ENCODE data around the gene FAM151B. TPM values are rescaled to one million over a fixed set of nuclear protein-coding genes. Genes with fewer than 3 reads are reported as not detected.
"Not testable (repeated sequence)": the region's sequence is repeated elsewhere in the genome, so short reads cannot be mapped to it uniquely, and the experiment has no call there.

The FAM151B gene, protein sequence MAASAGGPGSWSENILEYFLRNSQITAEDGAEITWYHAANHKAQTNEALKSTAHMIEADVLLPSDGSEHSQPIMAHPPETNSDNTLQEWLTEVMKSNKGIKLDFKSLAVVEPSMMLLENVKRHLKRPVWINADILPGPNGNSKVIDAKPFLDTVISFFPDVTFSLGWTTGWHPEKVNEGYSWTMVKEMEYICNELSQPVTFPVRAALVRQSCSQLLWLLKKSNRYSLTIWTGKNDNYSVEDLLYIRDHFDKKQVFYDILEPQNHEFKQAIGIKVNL
- polyA plus RNA-seq (ENCODE audit: insufficient read length in 3 of 3): 1 to 10 TPM; 2.3 to 2.5 (median 2.5) TPM

DNA sequence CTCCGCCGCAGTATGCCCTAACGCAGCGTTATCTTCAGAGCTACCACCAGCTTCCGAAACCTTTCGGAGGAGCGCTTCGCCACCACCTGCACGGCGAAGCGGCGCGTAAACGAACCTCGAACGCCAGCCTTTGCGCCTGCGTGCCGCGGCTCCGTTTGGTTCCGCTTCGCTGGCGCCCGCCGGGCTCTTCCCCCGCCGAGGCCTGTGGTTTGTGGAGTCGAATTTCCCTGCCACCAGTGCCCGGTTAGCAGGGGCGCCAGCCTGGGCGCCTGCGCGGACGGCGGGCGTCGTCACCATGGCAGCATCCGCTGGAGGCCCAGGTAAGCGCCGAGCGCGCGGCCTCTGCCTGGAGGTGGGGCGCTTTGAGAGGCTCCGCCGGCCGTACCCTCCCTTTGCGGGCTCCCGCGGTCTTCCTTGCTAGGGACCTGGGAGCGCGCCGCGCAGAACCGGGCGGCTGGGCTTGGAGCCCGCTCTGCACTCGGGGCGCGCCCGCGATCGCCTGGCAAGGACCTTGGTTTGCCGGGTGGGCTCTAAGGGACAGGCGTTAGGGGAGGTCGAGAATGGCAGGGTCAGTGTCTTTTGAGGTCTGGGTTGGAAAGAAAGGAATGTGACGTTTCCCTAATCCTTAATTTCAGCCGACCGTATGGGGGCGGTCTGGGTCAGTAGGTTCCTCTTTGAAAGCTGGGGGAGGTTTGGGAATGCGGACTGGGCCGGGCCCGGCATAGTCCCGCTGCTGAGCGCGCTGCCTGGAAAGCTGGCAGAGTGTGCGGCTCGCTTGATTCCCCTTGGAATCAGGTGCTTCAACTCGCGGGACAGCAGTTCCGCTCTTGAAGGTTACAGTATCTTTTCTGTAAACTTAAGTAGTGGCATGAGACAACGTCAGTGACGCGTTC, at the start of gene FAM151B:
Gene FAM151B, plus strand, starts transcription at position 272 of the 893 bp plus-strand sequence. Its CDS starts 24 bp downstream, at position 296.
- peak; percentile 83 to 87 (median 84) for DNase-seq (ENCODE audit: low read depth in 3 of 3, low spot score in 2 of 3)

DNA sequence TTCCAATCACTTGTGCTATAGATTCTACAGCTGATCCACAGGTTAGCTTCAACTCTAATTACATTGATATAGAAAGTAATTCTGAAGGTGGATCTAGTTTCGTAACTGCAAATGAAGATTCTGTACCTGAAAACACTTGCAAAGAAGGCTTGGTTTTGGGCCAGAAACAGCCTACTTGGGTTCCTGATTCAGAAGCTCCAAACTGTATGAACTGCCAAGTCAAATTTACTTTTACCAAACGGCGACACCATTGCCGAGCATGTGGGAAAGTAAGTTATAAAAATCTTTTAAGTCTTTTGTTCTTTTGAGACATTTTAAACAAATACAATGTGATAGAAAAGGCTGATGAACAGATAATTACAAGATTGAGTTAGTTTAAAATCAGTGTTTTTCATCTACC, 49.2 kb upstream of the FAM151B start:
- no peak for DNase-seq (ENCODE audit: low read depth in 3 of 3, low spot score in 2 of 3)

DNA sequence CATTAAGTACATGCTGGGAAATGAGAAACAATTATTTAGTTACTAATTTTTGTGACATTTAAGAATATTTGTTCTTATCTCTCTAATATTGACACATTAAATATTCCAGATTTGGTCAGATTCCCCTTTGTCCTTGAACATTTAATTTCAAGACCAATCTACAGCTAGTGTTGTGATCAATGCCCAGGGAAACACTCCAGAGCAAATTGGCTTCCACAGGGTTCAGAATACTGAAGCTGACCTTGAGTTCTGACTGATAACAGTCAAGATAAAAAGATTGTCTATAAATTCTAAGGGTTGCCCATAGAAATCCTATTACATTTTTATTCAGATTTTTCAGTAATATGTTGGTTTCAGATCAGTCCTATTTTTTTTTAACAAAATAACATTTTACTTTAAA, 48.7 kb upstream of the FAM151B start:
- DNase-seq (ENCODE audit: low read depth in 3 of 3, low spot score in 2 of 3): no peak

DNA sequence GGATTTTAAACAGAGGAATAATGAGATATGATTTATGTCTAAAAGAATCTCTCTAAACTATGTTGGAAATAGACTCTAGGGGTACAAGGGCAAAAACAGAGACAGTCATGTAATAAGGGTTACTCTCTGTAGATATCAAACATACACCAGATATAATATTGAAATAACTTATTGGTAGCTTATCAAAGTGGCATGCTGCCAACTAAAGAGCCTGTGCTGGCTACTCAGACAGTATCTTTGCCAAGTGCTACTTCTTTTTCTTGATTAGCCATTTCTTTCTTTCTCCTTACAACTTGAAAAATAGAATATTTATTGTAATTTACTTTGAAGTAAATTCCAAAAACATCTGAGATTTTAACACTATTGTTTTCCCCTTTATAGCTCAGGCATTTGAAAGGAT, 45.2 kb upstream of the FAM151B start:
- DNase-seq (ENCODE audit: low read depth in 3 of 3, low spot score in 2 of 3): no peak

DNA sequence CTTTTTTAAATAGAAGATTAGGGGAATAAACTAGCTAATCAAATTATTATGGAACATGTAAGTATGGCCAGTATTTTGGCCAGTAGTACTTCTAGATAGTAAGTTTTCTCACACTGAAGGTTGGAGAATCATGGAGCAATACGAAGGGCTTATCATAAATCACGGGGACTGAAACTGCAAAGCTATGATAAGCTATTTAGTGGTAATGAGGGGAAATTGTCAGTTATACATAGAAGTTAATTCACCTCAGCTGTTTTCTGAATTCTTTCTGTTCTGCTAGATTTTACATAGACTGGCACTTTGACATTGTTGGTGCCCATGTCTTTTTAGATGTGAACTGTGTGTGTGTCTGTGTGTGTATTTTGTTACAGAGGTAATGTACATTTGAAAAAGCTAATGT, 34.5 kb upstream of the FAM151B start:
- DNase-seq (ENCODE audit: low read depth in 3 of 3, low spot score in 2 of 3): no peak

DNA sequence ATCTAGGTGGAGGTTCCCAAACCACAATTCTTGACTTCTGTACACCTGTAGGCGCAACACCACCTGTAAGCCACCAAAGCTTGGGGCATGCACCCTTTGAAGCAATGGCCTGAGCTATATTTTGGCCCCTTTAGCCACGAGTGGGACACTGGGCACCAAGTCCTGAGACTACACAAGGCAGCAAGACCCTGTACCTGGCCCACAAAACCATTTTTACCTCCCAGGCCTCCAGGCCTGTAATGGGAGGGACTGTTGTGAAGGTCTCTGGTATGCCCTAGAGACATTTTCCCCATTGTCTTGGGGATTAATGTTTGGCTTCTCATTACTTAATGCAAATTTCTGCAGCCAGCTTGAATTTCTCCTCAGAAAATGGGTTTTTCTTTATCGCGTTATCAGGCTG, 24.6 kb upstream of the FAM151B start:
- DNase-seq (ENCODE audit: low read depth in 3 of 3, low spot score in 2 of 3): no peak

DNA sequence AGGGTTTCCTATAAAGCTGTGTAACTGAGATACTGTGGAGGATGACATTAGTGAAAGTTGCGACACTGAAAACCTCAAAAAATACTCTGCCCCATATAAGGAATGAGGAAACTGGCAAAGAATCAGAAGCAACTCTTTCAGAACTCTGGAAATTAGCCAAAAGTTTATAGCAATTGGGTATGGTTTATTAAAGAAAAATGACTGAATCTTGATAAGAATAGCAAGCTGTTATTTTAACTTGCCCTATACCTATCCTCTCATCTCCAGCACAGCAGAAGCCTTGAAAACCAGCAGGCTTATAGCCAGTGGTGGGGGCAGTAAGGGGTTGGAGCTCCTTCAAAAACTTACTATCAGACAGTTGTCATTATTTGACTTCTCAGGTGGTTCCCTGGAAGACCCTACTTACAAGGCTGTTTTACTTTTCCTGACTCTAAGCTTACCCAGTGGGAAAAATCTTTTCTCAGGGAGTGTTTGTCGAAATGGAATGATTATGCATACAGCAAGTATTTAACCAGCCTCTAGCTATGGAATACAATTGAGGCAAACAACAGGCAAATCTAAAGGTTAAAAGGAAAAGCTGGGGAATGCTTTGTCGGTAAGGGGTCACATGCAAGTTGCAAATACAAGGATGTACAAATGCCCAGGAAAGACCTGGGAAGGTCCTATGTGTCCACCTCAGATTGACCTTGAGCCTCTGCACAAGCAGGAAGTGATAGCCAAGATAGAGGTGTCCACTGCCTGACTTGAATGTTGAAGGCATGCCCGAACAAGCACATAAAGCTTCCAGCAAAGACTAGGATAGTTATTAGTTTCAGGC, 21.0 kb upstream of the FAM151B start:
- no peak for DNase-seq (ENCODE audit: low read depth in 3 of 3, low spot score in 2 of 3)

DNA sequence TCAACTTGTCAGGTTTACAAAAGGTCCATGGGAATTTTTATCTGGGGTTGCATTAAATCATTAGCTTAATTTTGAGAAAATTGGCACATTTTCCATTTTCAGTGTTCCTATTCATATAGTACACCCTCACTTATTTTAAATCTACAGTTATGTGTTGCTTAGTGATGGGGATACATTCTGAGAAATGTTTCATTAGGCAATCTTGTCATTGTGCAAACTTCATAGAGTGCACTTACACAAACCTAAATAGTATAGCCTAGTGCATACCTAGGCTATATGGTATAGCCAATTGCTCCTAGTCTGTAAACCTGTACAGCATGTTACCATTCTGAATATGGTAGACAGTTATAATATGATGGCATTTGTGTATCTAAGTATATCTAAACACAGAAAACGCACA, 19.8 kb upstream of the FAM151B start:
- DNase-seq (ENCODE audit: low read depth in 3 of 3, low spot score in 2 of 3): no peak

DNA sequence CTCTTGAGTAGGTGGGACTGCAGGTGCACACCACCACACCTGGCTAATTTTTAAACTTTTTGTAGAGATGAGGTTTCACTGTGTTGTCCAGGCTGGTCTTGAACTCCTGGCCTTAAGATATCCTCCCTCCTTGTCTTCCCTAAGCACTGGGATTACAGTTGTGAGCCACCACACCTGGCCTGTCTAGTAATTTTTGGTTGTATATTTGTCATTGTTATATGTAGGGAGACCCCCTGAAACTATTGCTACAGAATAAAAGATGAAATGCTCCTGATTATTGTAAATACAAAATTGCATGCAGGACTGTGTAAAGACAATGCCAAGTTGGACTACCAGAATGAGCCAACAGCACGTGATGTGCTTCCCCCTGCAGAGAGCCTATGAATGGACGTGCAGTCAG, 17.3 kb upstream of the FAM151B start:
- DNase-seq (ENCODE audit: low read depth in 3 of 3, low spot score in 2 of 3): not testable (repeated sequence)

DNA sequence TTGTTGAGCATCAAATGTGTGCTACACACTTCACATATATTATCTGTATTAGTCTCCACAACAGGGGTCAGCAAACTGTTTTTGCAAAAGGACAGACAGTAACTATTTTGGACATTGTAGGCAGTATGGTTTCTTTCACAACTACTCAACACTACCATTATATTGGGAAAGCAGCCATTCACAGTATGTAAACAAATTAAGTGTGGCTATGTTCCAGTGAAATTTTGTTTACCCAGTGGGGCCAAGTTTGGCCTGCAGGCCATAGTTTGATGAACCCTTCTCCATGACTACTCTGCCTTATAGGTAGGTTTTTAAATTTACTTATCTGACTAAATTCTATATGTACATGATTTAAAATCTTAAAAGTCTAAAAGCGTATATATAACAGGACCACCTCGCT, 13.0 kb upstream of the FAM151B start:
- no peak for DNase-seq (ENCODE audit: low read depth in 3 of 3, low spot score in 2 of 3)

DNA sequence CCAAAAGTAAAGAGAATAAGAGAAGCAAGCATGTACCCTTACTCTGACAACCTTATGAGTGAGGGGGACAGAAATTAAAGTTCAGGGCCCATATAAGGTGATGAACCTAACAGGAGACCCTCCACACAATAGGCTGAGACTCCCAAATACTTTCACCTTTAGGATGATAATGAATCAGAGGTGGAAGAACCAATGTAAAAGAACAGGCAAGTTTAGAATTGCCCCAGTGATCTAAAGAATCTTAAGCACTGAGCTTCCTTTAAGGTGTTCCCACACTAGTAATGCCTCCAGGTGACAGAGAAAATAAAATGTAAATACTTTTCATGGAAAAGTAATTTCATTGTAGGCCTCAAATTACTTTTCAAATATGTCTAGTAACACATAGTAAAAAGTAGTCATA, 8.2 kb upstream of the FAM151B start:
- no peak for DNase-seq (ENCODE audit: low read depth in 3 of 3, low spot score in 2 of 3)

DNA sequence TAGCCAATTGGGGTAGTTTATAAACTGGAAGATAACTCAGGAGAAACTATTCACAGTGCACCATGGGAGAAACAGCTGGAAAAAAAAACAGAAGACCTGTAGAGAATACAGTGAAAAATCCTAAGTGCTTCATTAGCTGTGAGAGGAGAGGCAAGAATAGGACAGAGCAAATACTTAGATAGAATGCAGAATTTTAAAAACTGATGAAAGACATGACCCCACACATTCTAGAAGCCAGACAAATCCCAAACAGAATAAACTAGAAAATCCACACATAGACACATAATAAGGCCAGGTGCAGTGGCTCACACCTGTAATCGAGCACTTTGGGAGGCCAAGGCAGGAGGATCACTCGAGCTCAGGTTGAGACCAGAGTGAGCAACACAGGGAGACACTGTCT, 7.5 kb upstream of the FAM151B start:
- DNase-seq (ENCODE audit: low read depth in 3 of 3, low spot score in 2 of 3): no peak

DNA sequence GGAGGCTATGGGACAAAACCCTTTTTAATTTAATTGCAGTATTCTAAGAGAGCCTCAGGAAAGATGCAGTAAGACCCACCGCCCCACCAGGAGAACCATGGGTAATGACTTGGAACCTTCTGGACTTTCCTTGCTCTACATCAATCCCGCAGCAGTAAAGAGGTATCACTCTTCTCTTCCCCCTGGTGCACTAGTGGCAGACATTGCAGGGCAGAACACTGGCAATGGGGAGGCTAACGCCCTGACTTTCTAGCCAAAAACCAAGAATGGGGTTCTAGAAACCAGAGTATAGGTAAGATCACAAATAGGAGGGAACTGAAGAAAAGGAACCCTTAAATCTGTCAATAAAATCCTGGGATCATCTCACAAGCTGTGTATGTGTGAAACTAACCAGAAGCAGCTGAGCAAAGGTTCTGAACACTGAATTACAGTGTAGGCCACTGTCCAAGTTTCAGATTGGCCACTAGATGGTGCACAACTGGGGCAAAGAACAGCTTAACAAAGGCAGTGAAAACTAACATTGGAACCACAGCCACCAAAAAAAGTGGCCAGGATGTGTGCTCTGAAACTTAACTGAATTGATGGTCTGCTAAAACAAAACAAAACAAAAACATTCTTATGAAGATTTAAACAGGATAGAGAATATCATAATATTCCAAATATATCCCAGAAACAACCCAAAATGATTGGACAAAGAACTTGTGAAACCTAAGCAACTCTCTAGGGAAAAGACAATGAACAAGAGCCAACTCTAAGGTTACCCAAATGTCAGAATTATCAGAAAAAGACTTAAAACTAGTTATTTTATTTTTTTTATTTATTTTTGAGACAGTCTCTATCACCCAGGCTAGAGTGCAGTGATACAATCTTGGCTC, 6.6 kb upstream of the FAM151B start:
- DNase-seq (ENCODE audit: low read depth in 3 of 3, low spot score in 2 of 3): no peak

DNA sequence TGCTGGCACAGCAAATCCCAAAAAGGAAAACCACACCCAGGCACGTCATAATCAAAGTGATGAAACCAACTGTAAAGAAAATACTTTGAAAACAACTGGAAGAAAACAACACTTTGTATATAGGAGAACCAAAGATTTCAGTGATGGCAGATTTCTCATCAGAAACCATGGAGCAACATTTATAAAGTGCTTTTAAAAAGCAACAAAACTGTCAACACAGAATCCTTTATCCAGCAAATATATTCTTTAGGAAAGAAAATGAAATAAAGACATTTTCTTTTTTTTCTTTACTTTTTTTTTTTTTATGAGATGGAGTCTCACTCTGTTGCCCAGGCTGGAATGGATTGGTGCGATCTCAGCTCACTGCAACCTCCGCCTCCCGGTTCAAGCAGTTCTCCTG, 5.3 kb upstream of the FAM151B start:
- no peak for DNase-seq (ENCODE audit: low read depth in 3 of 3, low spot score in 2 of 3)

DNA sequence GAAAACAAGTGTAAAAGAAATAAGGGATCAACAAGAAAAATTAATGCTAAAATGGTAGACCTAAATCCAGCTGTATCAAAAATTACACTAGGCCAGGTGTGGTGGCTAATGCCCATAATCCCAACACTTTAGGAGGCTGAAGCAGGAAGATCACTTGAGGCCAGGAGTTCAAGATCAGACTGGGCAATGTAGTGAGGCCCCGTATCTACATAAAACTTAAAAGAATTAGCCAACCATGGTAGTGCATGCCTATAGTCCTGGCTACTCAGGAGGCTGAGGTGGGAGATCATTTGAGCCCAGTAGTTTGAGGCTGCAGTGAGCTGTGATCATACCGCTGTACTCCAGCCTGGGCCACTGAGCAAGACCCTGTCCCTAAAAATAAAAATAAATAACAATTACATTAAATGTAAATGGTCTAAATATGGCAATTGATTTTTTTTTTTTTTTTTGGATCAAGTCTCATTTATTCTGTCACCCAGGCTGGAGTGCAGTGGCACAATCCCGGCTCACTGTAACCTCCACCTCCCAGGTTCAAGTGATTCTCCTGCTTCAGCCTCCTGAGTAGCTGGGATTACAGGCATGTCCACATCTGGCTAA, 4.2 kb upstream of the FAM151B start:
- DNase-seq (ENCODE audit: low read depth in 3 of 3, low spot score in 2 of 3): no peak

DNA sequence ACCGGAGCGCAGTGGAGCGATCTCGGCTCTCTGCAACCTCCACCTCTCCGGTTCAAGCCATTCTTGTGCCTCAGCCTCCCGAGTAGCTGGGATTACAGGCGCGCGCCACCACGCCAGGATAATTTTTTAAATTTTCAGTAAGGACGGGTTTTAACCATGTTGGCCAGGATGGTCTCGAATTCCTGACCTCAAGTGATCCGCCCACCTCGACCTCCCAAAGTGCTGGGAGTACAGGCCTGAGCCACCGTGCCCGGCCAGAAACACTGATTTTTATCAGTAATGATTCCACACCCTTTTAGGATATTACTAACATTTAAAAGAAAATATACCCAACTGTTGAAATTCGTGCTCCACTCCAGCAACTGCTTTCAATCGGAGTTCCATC, 464 bp upstream of the FAM151B start:
- peak in 1 of 3 donors; percentile 18 for DNase-seq (ENCODE audit: low read depth in 3 of 3, low spot score in 2 of 3)

DNA sequence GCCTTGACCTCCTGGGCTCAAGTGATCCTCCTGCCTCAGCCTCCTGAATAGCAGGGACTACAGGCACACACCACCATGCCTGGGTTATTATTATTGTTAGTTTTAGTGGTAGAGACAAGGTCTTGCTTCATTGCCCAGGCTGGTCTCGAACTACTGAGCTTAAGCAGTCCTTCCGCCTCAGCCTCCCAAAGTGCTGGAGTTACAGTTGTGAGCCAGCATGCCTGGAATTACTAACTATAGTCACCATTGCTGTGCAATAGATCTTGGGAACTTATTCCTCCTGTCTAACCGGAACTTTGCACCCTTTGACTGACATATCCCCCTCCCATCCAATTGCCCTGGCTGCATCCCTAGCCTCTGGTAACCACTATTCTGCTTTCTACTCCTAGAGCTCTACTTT, 3.4 kb downstream of the FAM151B start:
- no peak for DNase-seq (ENCODE audit: low read depth in 3 of 3, low spot score in 2 of 3)

DNA sequence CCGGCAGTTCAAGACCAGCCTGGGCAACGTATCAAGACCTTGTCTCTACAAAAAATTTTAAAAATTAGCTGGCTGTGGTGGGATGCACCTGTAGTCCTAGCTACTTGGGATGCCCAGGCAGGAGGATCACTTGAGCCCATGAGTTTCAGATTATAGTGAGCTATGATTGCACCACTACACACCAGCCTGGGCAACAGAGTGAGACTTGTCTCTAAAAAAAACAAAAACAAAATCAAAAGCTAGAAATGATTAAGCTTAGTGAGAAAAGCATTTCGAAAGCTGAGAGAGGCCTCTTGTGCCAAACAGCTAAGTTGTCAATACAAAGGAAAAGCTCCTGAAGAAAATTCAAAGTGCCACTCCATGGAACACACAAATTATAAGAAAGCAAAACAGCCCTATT, 4.8 kb downstream of the FAM151B start:
- no peak for DNase-seq (ENCODE audit: low read depth in 3 of 3, low spot score in 2 of 3)

DNA sequence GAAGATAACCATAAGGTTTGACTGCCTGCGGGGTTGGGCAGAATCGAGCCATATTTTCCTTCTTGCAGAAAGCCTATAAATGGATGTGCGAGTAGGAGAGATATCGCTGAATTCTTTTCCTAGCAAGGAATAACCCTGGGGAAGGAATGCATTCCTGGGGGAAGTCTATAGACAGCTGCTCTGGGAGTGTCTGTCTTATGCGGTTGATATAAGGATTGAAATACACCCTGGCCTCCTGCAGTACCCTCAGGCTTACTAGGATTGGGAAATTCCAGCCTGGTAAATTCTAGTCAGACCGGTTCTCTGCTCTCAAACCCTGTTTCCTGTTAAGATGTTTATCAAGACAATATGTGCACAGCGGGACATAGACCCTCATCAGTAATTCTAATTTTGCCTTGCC, 5.5 kb downstream of the FAM151B start:
- not testable (repeated sequence) for DNase-seq (ENCODE audit: low read depth in 3 of 3, low spot score in 2 of 3)

DNA sequence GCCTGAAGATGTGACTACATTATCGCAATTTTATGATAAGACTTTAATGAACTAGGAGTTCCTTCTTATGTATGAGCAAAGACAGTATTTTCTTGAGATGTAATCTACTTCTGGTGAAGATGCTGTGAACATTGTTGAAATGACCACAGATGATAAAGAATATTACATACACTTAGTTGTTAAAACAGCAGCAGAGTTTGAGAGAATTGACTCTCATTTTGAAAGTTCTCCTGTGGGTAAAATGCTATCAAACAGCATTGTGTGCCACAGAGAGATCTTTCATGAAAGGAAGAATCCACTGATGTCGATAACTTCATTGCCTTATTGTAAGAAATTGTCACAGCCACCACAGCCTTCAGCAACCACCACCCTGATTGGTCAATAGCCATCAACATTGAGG, 8.0 kb downstream of the FAM151B start:
- DNase-seq (ENCODE audit: low read depth in 3 of 3, low spot score in 2 of 3): no peak

Data from right renal cortex interstitium (tissue), 3 donors.